Testis (tissue), 2 donors: ENCODE measurements around the gene TMEM178B.

Experiments used
- CTCF ChIP-seq, 3 experiments: fragments of 450-650 bp in 2 of 3; fragments of 200-600 bp in 1 of 3; sonication (generic) in 1 of 3; IDR thresholded peaks; one replicate each; pipeline ENCODE4 v1.5.1; 2016 to 2019; ENCODE audit warnings: antibody characterized with exemption in 3 of 3, mild to moderate bottlenecking in 2 of 3, moderate library complexity in 1 of 3
- POLR2A ChIP-seq: fragments of 450-650 bp; IDR thresholded peaks from one replicate; pipeline ENCODE4 v1.6.1; 2017; ENCODE audit warnings: antibody characterized with exemption, mild to moderate bottlenecking, moderate library complexity

GRCh38 chr7:141128931-141129330 lies 55.1 kb downstream of the TMEM178B start:
- TF ChIP-seq CTCF (IDR thresholded peaks at IDR 0.05) (no peak), POLR2A (no peak)
